ENCODE measurements around the gene ZNF627. TPM values are rescaled to one million over a fixed set of nuclear protein-coding genes. Genes with fewer than 3 reads are reported as not detected.
A peak's percentile ranks its signal among the peaks of the same experiment; 100 is the strongest.
"Not testable (repeated sequence)": the region's sequence is repeated elsewhere in the genome, so short reads cannot be mapped to it uniquely, and the experiment has no call there.

ZNF627 gene
- total RNA-seq, 1 donor from 2014 or later: 26.1 TPM

GRCh38 chr19:11560404-11561051 lies 36.8 kb upstream of the ZNF627 start:
- no peak for DNase-seq (ENCODE audit: extremely low spot score, unreplicated experiment)
- H3K9me3 Mint-ChIP-seq: no peaks in the 10 kb centered on the region
- no peaks in the 10 kb centered on the region for H3K27me3 Mint-ChIP-seq
- peaks cover 26% of the 10 kb centered on the region for H3K4me1 Mint-ChIP-seq (ENCODE audit: unreplicated experiment)
- H3K4me3 Mint-ChIP-seq: peak overlapping the region; percentile 87
- peak; percentile 79 for TF ChIP-seq CTCF (conservative IDR thresholded peaks at IDR 0.05)
- H3K36me3 Mint-ChIP-seq: peaks cover 7% of the 10 kb centered on the region
- H3K27ac Mint-ChIP-seq: peak overlapping the region; percentile 75

- Mint-ChIP-seq H3K4me1 (ENCODE audit: unreplicated experiment) (peaks cover 14% of the 10 kb centered on the region), H3K4me3 (no peak overlapping the region), H3K36me3 (peaks cover 4% of the 10 kb centered on the region), H3K27me3 (no peaks in the 10 kb centered on the region), H3K27ac (no peak overlapping the region), H3K9me3 (no peaks in the 10 kb centered on the region)
- no peak for DNase-seq (ENCODE audit: extremely low spot score, unreplicated experiment)
- TF ChIP-seq CTCF (conservative IDR thresholded peaks at IDR 0.05): no peak
These were observed 33.8 kb upstream of the ZNF627 start for GRCh38 chr19:11563532-11563931.

GRCh38 chr19:11564082-11564807 lies 33.0 kb upstream of the ZNF627 start:
- H3K36me3 Mint-ChIP-seq; DNase-seq (ENCODE audit: extremely low spot score, unreplicated experiment); H3K9me3 Mint-ChIP-seq; H3K4me3 Mint-ChIP-seq; H3K27me3 Mint-ChIP-seq; H3K27ac Mint-ChIP-seq: not testable (repeated sequence)
- peaks cover 10% of the 10 kb centered on the region for H3K4me1 Mint-ChIP-seq (ENCODE audit: unreplicated experiment)

- H3K9me3 Mint-ChIP-seq; H3K4me1 Mint-ChIP-seq (ENCODE audit: unreplicated experiment); H3K27ac Mint-ChIP-seq; H3K4me3 Mint-ChIP-seq; H3K27me3 Mint-ChIP-seq; DNase-seq (ENCODE audit: extremely low spot score, unreplicated experiment); H3K36me3 Mint-ChIP-seq: not testable (repeated sequence)
These were observed 31.7 kb upstream of the ZNF627 start for GRCh38 chr19:11565649-11565980.

GRCh38 chr19:11566164-11566563 lies 31.1 kb upstream of the ZNF627 start:
- Mint-ChIP-seq H3K4me3 (no peak overlapping the region), H3K27me3 (no peaks in the 10 kb centered on the region), H3K27ac (no peak overlapping the region), H3K4me1 (ENCODE audit: unreplicated experiment) (no peaks in the 10 kb centered on the region), H3K9me3 (no peaks in the 10 kb centered on the region), H3K36me3 (no peaks in the 10 kb centered on the region)
- no peak for TF ChIP-seq CTCF (conservative IDR thresholded peaks at IDR 0.05)
- no peak for DNase-seq (ENCODE audit: extremely low spot score, unreplicated experiment)

GRCh38 chr19:11570039-11570462 lies 27.2 kb upstream of the ZNF627 start:
- H3K36me3 Mint-ChIP-seq: no peaks in the 10 kb centered on the region
- no peaks in the 10 kb centered on the region for H3K27me3 Mint-ChIP-seq
- no peaks in the 10 kb centered on the region for H3K4me1 Mint-ChIP-seq (ENCODE audit: unreplicated experiment)
- H3K4me3 Mint-ChIP-seq: no peak overlapping the region
- TF ChIP-seq CTCF (conservative IDR thresholded peaks at IDR 0.05): no peak
- DNase-seq (ENCODE audit: extremely low spot score, unreplicated experiment): no peak
- no peaks in the 10 kb centered on the region for H3K9me3 Mint-ChIP-seq
- no peak overlapping the region for H3K27ac Mint-ChIP-seq

- not testable (repeated sequence) for H3K27me3 Mint-ChIP-seq; H3K36me3 Mint-ChIP-seq; H3K9me3 Mint-ChIP-seq; H3K27ac Mint-ChIP-seq; H3K4me1 Mint-ChIP-seq (ENCODE audit: unreplicated experiment); DNase-seq (ENCODE audit: extremely low spot score, unreplicated experiment); H3K4me3 Mint-ChIP-seq
These were observed 23.9 kb upstream of the ZNF627 start for GRCh38 chr19:11573354-11573753.

GRCh38 chr19:11573763-11574162 lies 23.5 kb upstream of the ZNF627 start:
- H3K27ac Mint-ChIP-seq; H3K9me3 Mint-ChIP-seq; H3K36me3 Mint-ChIP-seq; H3K4me3 Mint-ChIP-seq; H3K27me3 Mint-ChIP-seq; DNase-seq (ENCODE audit: extremely low spot score, unreplicated experiment); H3K4me1 Mint-ChIP-seq (ENCODE audit: unreplicated experiment): not testable (repeated sequence)
